ENCODE results near the gene CDH8. TPM values are rescaled to one million over a fixed set of nuclear protein-coding genes. Genes with fewer than 3 reads are reported as not detected.
A peak's percentile ranks its signal among the peaks of the same experiment; 100 is the strongest.

CDH8 gene
- total RNA-seq, 1 experiment from 2014 or later = 50.5 TPM

GRCh38 chr16:61797961-61798507, 238.2 kb downstream of the CDH8 start:
- ChIA-PET CTCF (no interaction called here), POLR2A (ENCODE audit: low non-redundant PET) (no interaction called here)
- no peak for DNase-seq (ENCODE audit: low spot score)
- intact Hi-C loops (cut with micrococcal nuclease; ENCODE audit: unreplicated experiment) = no loop called here
- Histone ChIP-seq H3K27ac (ENCODE audit: low read depth, low read length, poor library complexity, severe bottlenecking) (no peak overlapping the region), H3K27me3 (replicated peaks; ENCODE audit: insufficient read depth, low read depth, low read length, poor library complexity) (no peaks in the 10 kb centered on the region), H3K4me1 (ENCODE audit: insufficient read depth, low read length, poor library complexity, severe bottlenecking) (no peaks in the 10 kb centered on the region), H3K36me3 (ENCODE audit: insufficient read depth, low read length, poor library complexity, severe bottlenecking) (no peaks in the 10 kb centered on the region), H3K9me3 (ENCODE audit: low read depth, low read length, poor library complexity, severe bottlenecking) (no peaks in the 10 kb centered on the region), H3K4me3 (ENCODE audit: low read depth, low read length, poor library complexity, severe bottlenecking) (no peak overlapping the region)
- no TSS peak for BruUV-seq (replicated peaks)
- TF ChIP-seq EZH2 (IDR thresholded peaks at IDR 0.05; ENCODE audit: borderline replicate concordance, low read depth, low read length, poor library complexity, severe bottlenecking) = no peak
- no peak for TF ChIP-seq CTCF (conservative IDR thresholded peaks at IDR 0.05; ENCODE audit: low read depth, low read length)

DNA sequence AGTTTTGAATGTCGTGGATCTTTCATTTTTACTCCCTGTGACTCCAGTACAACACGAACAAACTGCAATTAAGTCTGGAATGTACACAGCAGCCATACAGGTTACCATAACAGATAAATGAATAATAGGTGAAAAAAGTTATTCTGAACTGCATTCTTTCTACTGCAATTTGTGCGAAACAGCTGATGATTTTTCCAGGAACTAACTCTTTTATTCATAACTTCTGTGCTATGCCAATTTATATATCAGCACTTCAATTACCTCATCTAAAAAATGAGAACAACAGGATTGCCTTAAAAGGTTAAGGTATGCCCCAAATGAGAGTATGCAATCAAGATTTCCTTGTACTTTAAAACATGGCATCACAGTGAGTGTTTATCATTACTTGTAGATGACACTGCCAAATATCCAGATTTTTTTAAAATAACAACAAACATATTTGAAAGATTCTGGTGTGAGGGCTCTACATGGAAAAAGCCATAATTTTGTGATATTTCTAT, 238.9 kb downstream of the CDH8 start:
- H3K36me3 ChIP-seq (ENCODE audit: insufficient read depth, low read length, poor library complexity, severe bottlenecking) = no peaks in the 10 kb centered on the region
- CTCF ChIA-PET = no interaction called here
- BruUV-seq (replicated peaks) = no TSS peak
- no peak overlapping the region for H3K4me3 ChIP-seq (ENCODE audit: low read depth, low read length, poor library complexity, severe bottlenecking)
- H3K9me3 ChIP-seq (ENCODE audit: low read depth, low read length, poor library complexity, severe bottlenecking) = no peaks in the 10 kb centered on the region
- intact Hi-C loops (cut with micrococcal nuclease; ENCODE audit: unreplicated experiment) = no loop called here
- no peaks in the 10 kb centered on the region for H3K27me3 ChIP-seq (replicated peaks; ENCODE audit: insufficient read depth, low read depth, low read length, poor library complexity)
- peaks cover 5% of the 10 kb centered on the region for H3K4me1 ChIP-seq (ENCODE audit: insufficient read depth, low read length, poor library complexity, severe bottlenecking)
- POLR2A ChIA-PET (ENCODE audit: low non-redundant PET) = no interaction called here
- no peak for DNase-seq (ENCODE audit: low spot score)
- TF ChIP-seq EZH2 (IDR thresholded peaks at IDR 0.05; ENCODE audit: borderline replicate concordance, low read depth, low read length, poor library complexity, severe bottlenecking) (no peak), CTCF (conservative IDR thresholded peaks at IDR 0.05; ENCODE audit: low read depth, low read length) (no peak)
- H3K27ac ChIP-seq (ENCODE audit: low read depth, low read length, poor library complexity, severe bottlenecking) = no peak overlapping the region

DNA sequence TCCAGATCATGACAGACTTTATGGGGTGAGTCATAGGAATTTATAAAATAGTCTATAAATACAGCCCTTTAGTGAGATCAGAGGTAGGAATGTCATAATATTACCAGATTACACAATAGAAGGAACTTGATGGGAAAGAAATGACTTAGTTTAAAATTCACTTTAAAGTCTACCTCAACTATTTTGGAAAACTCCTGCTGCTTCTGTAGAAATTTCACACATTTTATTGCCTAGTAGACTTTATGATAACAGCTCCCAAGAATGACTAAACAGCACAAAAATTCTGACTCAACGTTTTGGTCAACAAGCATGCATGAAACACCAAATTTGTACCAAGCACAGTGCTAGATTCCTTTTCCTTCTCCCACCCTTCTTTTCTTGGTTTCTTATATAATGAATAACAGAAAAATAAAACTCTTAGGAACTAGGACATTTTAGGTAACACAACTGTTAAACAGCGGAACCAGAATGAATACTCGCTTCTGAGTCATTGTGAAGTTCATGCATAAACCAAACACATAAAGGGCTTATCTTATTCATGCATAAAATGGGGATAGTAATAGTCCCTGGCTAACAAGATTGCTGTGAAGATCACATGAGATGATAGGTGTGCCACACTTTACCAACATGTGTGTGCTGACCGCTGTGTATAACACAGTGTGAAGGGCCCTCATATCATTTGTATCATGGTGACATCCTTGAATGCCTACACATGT, 243.9 kb downstream of the CDH8 start:
- ChIA-PET POLR2A (ENCODE audit: low non-redundant PET) (no interaction called here), CTCF (no interaction called here)
- Histone ChIP-seq H3K9me3 (ENCODE audit: low read depth, low read length, poor library complexity, severe bottlenecking) (no peaks in the 10 kb centered on the region), H3K27ac (ENCODE audit: low read depth, low read length, poor library complexity, severe bottlenecking) (peak overlapping the region; percentile 15), H3K4me1 (ENCODE audit: insufficient read depth, low read length, poor library complexity, severe bottlenecking) (peaks cover 10% of the 10 kb centered on the region), H3K36me3 (ENCODE audit: insufficient read depth, low read length, poor library complexity, severe bottlenecking) (no peaks in the 10 kb centered on the region), H3K4me3 (ENCODE audit: low read depth, low read length, poor library complexity, severe bottlenecking) (no peak overlapping the region), H3K27me3 (replicated peaks; ENCODE audit: insufficient read depth, low read depth, low read length, poor library complexity) (no peaks in the 10 kb centered on the region)
- BruUV-seq (replicated peaks) = no TSS peak
- DNase-seq (ENCODE audit: low spot score) = peak; percentile 67
- no peak for TF ChIP-seq EZH2 (IDR thresholded peaks at IDR 0.05; ENCODE audit: borderline replicate concordance, low read depth, low read length, poor library complexity, severe bottlenecking)
- no peak for TF ChIP-seq CTCF (conservative IDR thresholded peaks at IDR 0.05; ENCODE audit: low read depth, low read length)
- intact Hi-C loops (cut with micrococcal nuclease; ENCODE audit: unreplicated experiment) = no loop called here

All from A673 (cell line).